ENCODE results near the gene FAM98A.

GRCh38 chr2:33607905-33608304 is 8.8 kb upstream of the FAM98A start:
- TF ChIP-seq CTCF (IDR thresholded peaks at IDR 0.05) (no peak), POLR2A (IDR thresholded peaks at IDR 0.05) (no peak)
